IPS DF 6.9 (cell line): ENCODE data around the gene EVL.

ENCODE experiments used
- DNase-seq: peaks from one replicate; pipeline ENCODE4 v3.0.0-alpha.2; 2013; ENCODE audit warnings: low read depth, low spot score
- H3K27ac ChIP-seq: one replicate; pipeline ENCODE4 v1.5.1; 2013; ENCODE audit warnings: low read length, control low read depth
- H3K27me3 ChIP-seq: 2 replicates; pipeline ENCODE4 v1.6.1; 2013; ENCODE audit warnings: mild to moderate bottlenecking, low read length; ENCODE audit not compliant: control insufficient read depth, insufficient read depth
- H3K36me3 ChIP-seq: 2 replicates; pipeline ENCODE4 v1.6.1; 2013; ENCODE audit warnings: low read length; ENCODE audit not compliant: control insufficient read depth, insufficient read depth
- H3K4me1 ChIP-seq: 2 replicates; pipeline ENCODE4 v1.6.1; 2013; ENCODE audit warnings: low read length; ENCODE audit not compliant: control insufficient read depth, insufficient read depth
- H3K4me3 ChIP-seq: 2 replicates; pipeline ENCODE4 v1.5.1; 2013; ENCODE audit warnings: mild to moderate bottlenecking, low read length
- H3K9me3 ChIP-seq: 2 replicates; pipeline ENCODE4 v1.6.1; 2013; ENCODE audit warnings: low read length, inconsistent platforms; ENCODE audit not compliant: control insufficient read depth, insufficient read depth
- whole genome bisulfite sequencing: extraction: QIAGEN DNeasy Blood & Tissue Kit; methylation state at CpG from one replicate; pipeline ENCODE4 v1.1.7; 2013; ENCODE audit warnings: mixed read lengths, missing lambda C conversion rate; ENCODE audit not compliant: insufficient read length, insufficient coverage; 5-methylcytosine and 5-hydroxymethylcytosine counted together

EVL gene, protein sequence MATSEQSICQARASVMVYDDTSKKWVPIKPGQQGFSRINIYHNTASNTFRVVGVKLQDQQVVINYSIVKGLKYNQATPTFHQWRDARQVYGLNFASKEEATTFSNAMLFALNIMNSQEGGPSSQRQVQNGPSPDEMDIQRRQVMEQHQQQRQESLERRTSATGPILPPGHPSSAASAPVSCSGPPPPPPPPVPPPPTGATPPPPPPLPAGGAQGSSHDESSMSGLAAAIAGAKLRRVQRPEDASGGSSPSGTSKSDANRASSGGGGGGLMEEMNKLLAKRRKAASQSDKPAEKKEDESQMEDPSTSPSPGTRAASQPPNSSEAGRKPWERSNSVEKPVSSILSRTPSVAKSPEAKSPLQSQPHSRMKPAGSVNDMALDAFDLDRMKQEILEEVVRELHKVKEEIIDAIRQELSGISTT

GRCh38 chr14:100065111-100065871, at the start of gene EVL:
Gene EVL, plus strand, starts transcription at chr14:100065422. Its CDS starts 79 bp downstream, at chr14:100065501.
- no peak within 1 kb of the TSS for H3K4me3 ChIP-seq
- no CpG with 5 or more reads among the region's 6 CpGs for WGBS

GRCh38 chr14:100017553-100017952, 47.7 kb upstream of the EVL start:
- H3K9me3 ChIP-seq = no peaks in the 10 kb centered on the region
- whole genome bisulfite sequencing = no CpG with 5 or more reads among the region's 5 CpGs
- no peak overlapping the region for H3K27ac ChIP-seq
- H3K4me1 ChIP-seq = no peaks in the 10 kb centered on the region
- DNase-seq = no peak
- H3K36me3 ChIP-seq = no peaks in the 10 kb centered on the region
- no peaks in the 10 kb centered on the region for H3K27me3 ChIP-seq
- no peak overlapping the region for H3K4me3 ChIP-seq

More at GRCh38 chr14:100065111-100065871, at the start of gene EVL:
- Histone ChIP-seq H3K27me3 (no peaks in the 10 kb centered on the region), H3K27ac (no peak within 1 kb of the TSS), H3K4me1 (no peaks in the 10 kb centered on the region; the same call in 1 of the 2 replicates), H3K36me3 (no peaks in the 10 kb centered on the region), H3K9me3 (no peaks in the 10 kb centered on the region)
- no peak for DNase-seq

- H3K27ac ChIP-seq = no peak overlapping the region
- 100% methylated on average over 1 of the region's 7 CpGs for WGBS
Measured at GRCh38 chr14:100018054-100018453, 47.2 kb upstream of the EVL start.

GRCh38 chr14:100018482-100018881, 46.7 kb upstream of the EVL start:
- Histone ChIP-seq H3K27me3 (no peaks in the 10 kb centered on the region), H3K36me3 (no peaks in the 10 kb centered on the region), H3K27ac (no peak overlapping the region), H3K4me1 (no peaks in the 10 kb centered on the region), H3K4me3 (no peak overlapping the region), H3K9me3 (no peaks in the 10 kb centered on the region)
- no CpG with 5 or more reads among the region's 8 CpGs for WGBS
- no peak for DNase-seq

More at GRCh38 chr14:100018054-100018453, 47.2 kb upstream of the EVL start:
- Histone ChIP-seq H3K27me3 (no peaks in the 10 kb centered on the region), H3K4me3 (no peak overlapping the region), H3K36me3 (no peaks in the 10 kb centered on the region), H3K9me3 (no peaks in the 10 kb centered on the region), H3K4me1 (no peaks in the 10 kb centered on the region)
- no peak for DNase-seq

DNA sequence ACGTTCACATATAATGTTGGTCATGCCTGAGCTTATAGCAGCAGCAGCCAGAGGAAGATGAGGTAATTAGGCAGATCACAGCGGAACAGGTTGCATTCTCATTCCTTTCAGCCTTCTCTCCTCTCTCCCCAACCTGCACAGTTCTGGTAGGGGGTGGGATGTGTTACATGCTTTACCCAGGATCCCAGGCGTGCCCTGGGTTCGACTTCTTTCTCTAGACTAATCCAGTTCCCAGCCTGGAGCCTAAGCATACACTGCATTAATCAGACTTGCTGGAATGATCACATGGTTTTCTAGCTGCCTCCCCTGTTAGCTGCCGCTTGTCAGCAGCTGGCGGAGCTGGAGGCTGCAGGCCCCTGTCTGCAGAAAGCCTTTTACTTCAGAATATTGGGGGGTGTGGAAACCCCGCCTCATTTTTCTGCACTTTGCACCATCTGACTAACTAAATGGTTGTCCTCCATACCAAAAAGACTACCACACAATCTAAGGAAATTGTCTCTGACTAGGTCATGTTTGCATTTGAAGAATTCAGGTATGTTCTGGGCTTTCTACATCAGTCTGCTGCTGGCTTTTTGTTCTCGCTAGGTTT, 46.0 kb upstream of the EVL start:
- Histone ChIP-seq H3K9me3 (no peaks in the 10 kb centered on the region), H3K4me3 (no peak overlapping the region), H3K4me1 (no peaks in the 10 kb centered on the region), H3K27me3 (no peaks in the 10 kb centered on the region), H3K36me3 (no peaks in the 10 kb centered on the region), H3K27ac (no peak overlapping the region)
- no peak for DNase-seq
- no CpG with 5 or more reads among the region's 8 CpGs for WGBS

- Histone ChIP-seq H3K4me3 (no peak overlapping the region), H3K36me3 (no peaks in the 10 kb centered on the region), H3K9me3 (no peaks in the 10 kb centered on the region), H3K27ac (no peak overlapping the region), H3K27me3 (no peaks in the 10 kb centered on the region), H3K4me1 (no peaks in the 10 kb centered on the region)
- no CpG with 5 or more reads among the region's 7 CpGs for WGBS
- DNase-seq = no peak
Measured at GRCh38 chr14:100020629-100021028, 44.6 kb upstream of the EVL start.

- no peak for DNase-seq
- Histone ChIP-seq H3K27ac (no peak overlapping the region), H3K9me3 (no peaks in the 10 kb centered on the region), H3K4me3 (no peak overlapping the region), H3K36me3 (no peaks in the 10 kb centered on the region), H3K4me1 (no peaks in the 10 kb centered on the region), H3K27me3 (0 out of 2 replicates have a peak, but pooled peaks cover 2% of the 10 kb centered on the region)
- no CpG with 5 or more reads among the region's 12 CpGs for WGBS
Measured at GRCh38 chr14:100022772-100023451, 42.3 kb upstream of the EVL start.

- Histone ChIP-seq H3K27me3 (0 out of 2 replicates have a peak, but pooled peaks cover 4% of the 10 kb centered on the region), H3K4me1 (no peaks in the 10 kb centered on the region), H3K9me3 (no peaks in the 10 kb centered on the region), H3K4me3 (no peak overlapping the region), H3K36me3 (no peaks in the 10 kb centered on the region), H3K27ac (no peak overlapping the region)
- WGBS = no CpG with 5 or more reads among the region's 1 CpG
- DNase-seq = peak; percentile 35
Measured at GRCh38 chr14:100025111-100025510, 40.1 kb upstream of the EVL start.

GRCh38 chr14:100027771-100028490, 37.3 kb upstream of the EVL start:
- no peak overlapping the region for H3K27ac ChIP-seq
- peaks cover 4% of the 10 kb centered on the region; the same call in 1 of the 2 replicates for H3K27me3 ChIP-seq
- WGBS = no CpG with 5 or more reads among the region's 4 CpGs

More at GRCh38 chr14:100027771-100028490, 37.3 kb upstream of the EVL start:
- Histone ChIP-seq H3K9me3 (no peaks in the 10 kb centered on the region), H3K4me3 (no peak overlapping the region), H3K4me1 (no peaks in the 10 kb centered on the region), H3K36me3 (no peaks in the 10 kb centered on the region)
- no peak for DNase-seq
